Measurements from ENCODE around the gene PLEKHA4. TPM values are rescaled to one million over a fixed set of nuclear protein-coding genes. Genes with fewer than 3 reads are reported as not detected.

Gene PLEKHA4
- total and polyA plus RNA-seq, 10 of the 15 experiments (the other 5 are each of a cell fraction or from before 2014, with no cell fraction given): 0.13 to 10.0 (median 6.4) TPM; not detected in 1

- TF ChIP-seq CTCF (IDR thresholded peaks at IDR 0.05 in 2 of 3, conservative IDR thresholded peaks at IDR 0.05 in 1 of 3; ENCODE audit: control insufficient read depth in 2 of 3, extremely low read depth in 1 of 3, insufficient read depth in 1 of 3, low read depth in 3 of 3, low read length in 3 of 3): no peak
- no peak for TF ChIP-seq PKNOX1 (IDR thresholded peaks at IDR 0.05)
- no peak for TF ChIP-seq ZNF384 (IDR thresholded peaks at IDR 0.05; ENCODE audit: borderline replicate concordance, low read depth, low read length)
- TF ChIP-seq ELK1 (IDR thresholded peaks at IDR 0.05; ENCODE audit: low read depth, low read length): no peak
- TF ChIP-seq RFX5 (IDR thresholded peaks at IDR 0.05; ENCODE audit: low read depth, low read length): no peak
- Histone ChIP-seq H3K9me3 (replicated peaks; ENCODE audit: control insufficient read depth, insufficient read depth, low read length) (no peaks in the 10 kb centered on the region), H3K4me2 (ENCODE audit: control insufficient read depth, insufficient read depth) (no peak overlapping the region), H3K27me3 (replicated peaks in 1 of 2; ENCODE audit: control insufficient read depth in 2 of 2, insufficient read depth in 2 of 2, low read length in 1 of 2) (no peaks in the 10 kb centered on the region), H3K36me3 (ENCODE audit: control insufficient read depth in 2 of 2, insufficient read depth in 2 of 2, low read length in 1 of 2) (no peaks in the 10 kb centered on the region; a peak in 1 of 4 replicates), H3K9ac (ENCODE audit: control insufficient read depth, insufficient read depth, low read length) (no peak overlapping the region), H3K79me2 (ENCODE audit: control insufficient read depth, insufficient read depth, low read length) (no peaks in the 10 kb centered on the region), H3K27ac (ENCODE audit: control insufficient read depth, insufficient read depth) (no peak overlapping the region), H3K4me1 (ENCODE audit: control insufficient read depth, insufficient read depth, low read length) (peaks cover 4% of the 10 kb centered on the region), H3K4me3 (no peak overlapping the region), H2AFZ (ENCODE audit: control insufficient read depth, low read depth, low read length) (no peak overlapping the region), H4K20me1 (ENCODE audit: control insufficient read depth, insufficient read depth) (no peaks in the 10 kb centered on the region)
- RAD21 ChIA-PET (ENCODE audit: unreplicated experiment): interaction anchor here (1.4 to 4.1 kb wide), 5 partner anchors 17 to 176 kb away, joined by 4 to 72 read pairs (median 27); partner anchors contain the start of genes BCAT2 and HSD17B14
- in situ Hi-C loops (cut with MboI) (no loop called here), intact Hi-C loops (cut with micrococcal nuclease; ENCODE audit: unreplicated experiment) (no loop called here)
- no TSS peak for BruUV-seq (replicated peaks)
- DNase-seq (ENCODE audit: low read depth, low spot score) (no peak), ATAC-seq (no peak), FAIRE-seq (no peak)
- CTCF ChIA-PET: interaction anchor here (0.6 to 26.1 kb wide), 13 partner anchors 12 to 210 kb away, joined by 3 to 520 read pairs (median 10); partner anchors contain the start of genes BCAT2, CA11, GYS1 and HSD17B14
- SMC1A ChIA-PET (ENCODE audit: uncharacterized antibody, unreplicated experiment): interaction anchor here (0.8 to 4.1 kb wide), 6 partner anchors 22 to 178 kb away, joined by 3 to 41 read pairs (median 8); partner anchors contain the start of gene HSD17B14
- POLR2A ChIA-PET: interaction anchor here (0.9 to 2.1 kb wide), 3 partner anchors 53 to 160 kb away, joined by 3 to 6 read pairs (median 3); partner anchors contain the start of gene BAX
- 44% methylated on average over 6 of the region's 6 CpGs for WGBS (ENCODE audit: insufficient coverage, insufficient replicate concordance, low lambda C conversion rate, missing lambda C conversion rate)
Observed at GRCh38 chr19:48794291-48794690, 74.1 kb downstream of the PLEKHA4 start.
